22Rv1 (cell line): ENCODE measurements around the gene PARVB.

Source experiments
- H3K27ac ChIP-seq: fragments of 450-650 bp; 2 replicates; pipeline ENCODE4 v1.5.1; 2017
- CTCF ChIP-seq: fragments of 450-650 bp; IDR thresholded peaks from 2 replicates; pipeline ENCODE4 v1.5.1; 2017; ENCODE audit warnings: mild to moderate bottlenecking
- ZFX ChIP-seq: fragments of 450-650 bp; IDR thresholded peaks from 2 replicates; pipeline ENCODE4 v1.6.1; 2017; ENCODE audit warnings: antibody characterized with exemption, borderline replicate concordance

The PARVB gene

GRCh38 chr22:44020981-44021380 is 3.1 kb upstream of the PARVB start:
- no peak for TF ChIP-seq ZFX
- TF ChIP-seq CTCF = no peak
- H3K27ac ChIP-seq = no peak overlapping the region

- TF ChIP-seq ZFX = no peak
- TF ChIP-seq CTCF = no peak
- H3K27ac ChIP-seq = peak overlapping the region; percentile 73
These were observed 456 bp upstream of the PARVB start for GRCh38 chr22:44023404-44024287.

- TF ChIP-seq CTCF (no peak), ZFX (no peak)
- no peak overlapping the region for H3K27ac ChIP-seq
These were observed 1.3 kb downstream of the PARVB start for GRCh38 chr22:44025171-44026065.

GRCh38 chr22:44026066-44026629 is 2.0 kb downstream of the PARVB start:
- H3K27ac ChIP-seq = no peak overlapping the region
- TF ChIP-seq ZFX = no peak
- TF ChIP-seq CTCF = no peak

- TF ChIP-seq ZFX = no peak
- TF ChIP-seq CTCF = no peak
- no peak overlapping the region for H3K27ac ChIP-seq
These were observed 2.8 kb downstream of the PARVB start for GRCh38 chr22:44026630-44027511.

GRCh38 chr22:44028091-44028490 is 4.0 kb downstream of the PARVB start:
- no peak overlapping the region; the same call in 1 of the 2 replicates for H3K27ac ChIP-seq
- TF ChIP-seq CTCF (no peak), ZFX (no peak)
